Measurements from ENCODE around the gene IPO7. TPM values are rescaled to one million over a fixed set of nuclear protein-coding genes. Genes with fewer than 3 reads are reported as not detected.
A peak's percentile ranks its signal among the peaks of the same experiment; 100 is the strongest.

The IPO7 gene
- total RNA-seq, 1 experiment from 2014 or later: 196 TPM

DNA sequence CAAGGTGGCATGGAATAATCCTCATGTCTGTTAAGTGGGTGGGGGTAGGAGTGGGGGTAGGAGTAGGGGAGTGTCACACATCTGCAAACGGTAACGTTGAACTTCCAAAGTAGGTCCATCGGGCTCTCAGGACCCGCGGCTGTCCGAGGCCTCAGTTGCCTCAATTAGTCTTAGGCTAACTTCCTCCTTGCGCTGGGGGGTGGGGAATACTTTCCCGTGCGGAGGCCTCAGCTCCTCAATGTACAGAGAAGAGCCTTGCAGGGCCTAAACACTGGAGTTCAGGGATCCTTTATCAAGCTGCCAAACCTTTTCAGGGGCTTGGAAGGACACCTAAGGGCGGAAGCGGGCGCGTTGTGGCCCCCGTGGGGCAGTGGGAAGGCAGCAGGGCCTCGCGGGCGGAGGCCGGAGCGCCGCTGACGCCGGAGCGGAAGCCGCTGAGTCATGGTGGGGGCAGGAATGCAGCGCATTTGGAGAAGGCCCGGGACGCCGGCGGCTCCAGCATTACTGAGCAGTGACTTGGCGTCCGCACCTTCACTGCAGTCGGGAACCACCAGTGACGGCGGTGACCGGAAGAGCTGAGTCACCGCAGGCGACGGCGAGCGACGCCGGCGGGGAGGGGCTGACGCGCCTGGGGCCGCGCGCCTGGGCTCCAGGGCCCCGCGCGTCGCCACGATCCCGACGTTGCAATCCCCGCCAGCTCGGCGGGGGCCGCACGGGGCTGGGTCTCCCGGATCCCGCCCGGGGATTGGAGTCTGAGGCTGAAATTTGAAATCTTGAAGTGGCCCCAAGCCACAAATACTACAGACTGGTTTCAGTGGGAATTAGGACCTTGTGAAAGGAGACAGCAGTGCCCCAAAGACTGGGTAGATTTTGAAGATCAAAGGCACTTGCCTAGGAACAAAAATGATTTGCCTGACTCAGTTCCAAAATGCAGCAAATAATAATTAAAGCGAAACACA, 20.2 kb upstream of the IPO7 start:
- Histone ChIP-seq H3K4me3 (ENCODE audit: low read depth, low read length) (peak overlapping the region; percentile 57), H3K9me3 (no peaks in the 10 kb centered on the region), H3K4me1 (peaks cover 31% of the 10 kb centered on the region), H3K36me3 (ENCODE audit: control insufficient read depth, insufficient read depth, low read length) (no peaks in the 10 kb centered on the region), H3K27me3 (replicated peaks; ENCODE audit: control insufficient read depth, insufficient read depth, low read length) (no peaks in the 10 kb centered on the region)
- no peaks in the 10 kb centered on the region for H3K27me3 Mint-ChIP-seq (ENCODE audit: insufficient read depth, unreplicated experiment)
- intact Hi-C loops (cut with micrococcal nuclease; ENCODE audit: unreplicated experiment): loop anchor here (1.0 to 5.0 kb wide), 6 partner anchors 20 to 203 kb away; partner anchors contain the start of genes DENND5A, IPO7, TMEM41B and ZNF143
- peak overlapping the region; percentile 96 for H3K27ac Mint-ChIP-seq (ENCODE audit: unreplicated experiment)
- H3K4me3 Mint-ChIP-seq (ENCODE audit: unreplicated experiment): peak overlapping the region; percentile 71
- peaks cover 27% of the 10 kb centered on the region for H3K36me3 Mint-ChIP-seq (ENCODE audit: insufficient read depth, unreplicated experiment)
- TSS peak; percentile 89 for BruUV-seq (replicated peaks)
- DNase-seq: peak; percentile 98
- CTCF ChIA-PET: interaction anchor here (0.5 to 3.2 kb wide), 3 partner anchors 21 to 134 kb away, joined by 3 to 12 read pairs (median 6); partner anchors contain the start of gene IPO7
- peaks cover 17% of the 10 kb centered on the region for H3K4me1 Mint-ChIP-seq (ENCODE audit: low read depth, unreplicated experiment)
- POLR2A ChIA-PET: interaction anchor here (0.5 to 2.3 kb wide), 18 partner anchors 10 to 1055 kb away, joined by 3 to 17 read pairs (median 6); partner anchors contain the start of genes IPO7, TMEM41B and ZNF143
- H3K9me3 Mint-ChIP-seq (ENCODE audit: unreplicated experiment): no peaks in the 10 kb centered on the region
- TF ChIP-seq, protein P1, sequence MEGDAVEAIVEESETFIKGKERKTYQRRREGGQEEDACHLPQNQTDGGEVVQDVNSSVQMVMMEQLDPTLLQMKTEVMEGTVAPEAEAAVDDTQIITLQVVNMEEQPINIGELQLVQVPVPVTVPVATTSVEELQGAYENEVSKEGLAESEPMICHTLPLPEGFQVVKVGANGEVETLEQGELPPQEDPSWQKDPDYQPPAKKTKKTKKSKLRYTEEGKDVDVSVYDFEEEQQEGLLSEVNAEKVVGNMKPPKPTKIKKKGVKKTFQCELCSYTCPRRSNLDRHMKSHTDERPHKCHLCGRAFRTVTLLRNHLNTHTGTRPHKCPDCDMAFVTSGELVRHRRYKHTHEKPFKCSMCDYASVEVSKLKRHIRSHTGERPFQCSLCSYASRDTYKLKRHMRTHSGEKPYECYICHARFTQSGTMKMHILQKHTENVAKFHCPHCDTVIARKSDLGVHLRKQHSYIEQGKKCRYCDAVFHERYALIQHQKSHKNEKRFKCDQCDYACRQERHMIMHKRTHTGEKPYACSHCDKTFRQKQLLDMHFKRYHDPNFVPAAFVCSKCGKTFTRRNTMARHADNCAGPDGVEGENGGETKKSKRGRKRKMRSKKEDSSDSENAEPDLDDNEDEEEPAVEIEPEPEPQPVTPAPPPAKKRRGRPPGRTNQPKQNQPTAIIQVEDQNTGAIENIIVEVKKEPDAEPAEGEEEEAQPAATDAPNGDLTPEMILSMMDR (IDR thresholded peaks at IDR 0.05; ENCODE audit: insufficient read depth in 1 of 2, low read depth in 1 of 2, low read length in 1 of 2, severe bottlenecking in 1 of 2, unreplicated experiment in 1 of 2): no peak

DNA sequence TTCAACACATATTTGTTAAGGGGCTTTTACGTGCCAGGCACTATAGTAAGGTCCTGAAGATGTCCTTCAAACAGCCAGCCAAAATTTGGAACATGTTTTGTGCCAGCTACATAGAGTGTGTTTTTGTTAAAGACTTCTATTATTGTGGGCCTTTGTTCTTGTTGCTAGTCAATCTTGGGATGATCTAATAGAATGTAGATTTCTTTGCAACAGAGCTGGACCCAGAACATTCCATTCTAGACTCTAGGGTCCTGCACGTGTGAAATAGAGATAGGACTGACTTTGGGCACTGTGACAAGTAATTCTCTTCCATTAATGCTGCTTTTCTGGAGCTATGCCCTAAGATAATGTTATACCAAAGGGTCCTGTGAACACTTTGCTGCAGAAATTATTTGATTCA, 16.9 kb upstream of the IPO7 start:
- Mint-ChIP-seq H3K4me1 (ENCODE audit: low read depth, unreplicated experiment) (peaks cover 11% of the 10 kb centered on the region), H3K27ac (ENCODE audit: unreplicated experiment) (no peak overlapping the region), H3K9me3 (ENCODE audit: unreplicated experiment) (no peaks in the 10 kb centered on the region), H3K4me3 (ENCODE audit: unreplicated experiment) (no peak overlapping the region), H3K27me3 (ENCODE audit: insufficient read depth, unreplicated experiment) (no peaks in the 10 kb centered on the region), H3K36me3 (ENCODE audit: insufficient read depth, unreplicated experiment) (peaks cover 22% of the 10 kb centered on the region)
- Histone ChIP-seq H3K36me3 (ENCODE audit: control insufficient read depth, insufficient read depth, low read length) (no peaks in the 10 kb centered on the region), H3K4me1 (peaks cover 19% of the 10 kb centered on the region), H3K27me3 (replicated peaks; ENCODE audit: control insufficient read depth, insufficient read depth, low read length) (no peaks in the 10 kb centered on the region), H3K4me3 (ENCODE audit: low read depth, low read length) (no peak overlapping the region), H3K9me3 (no peaks in the 10 kb centered on the region)
- TF ChIP-seq, protein P1 (IDR thresholded peaks at IDR 0.05; ENCODE audit: insufficient read depth in 1 of 2, low read depth in 1 of 2, low read length in 1 of 2, severe bottlenecking in 1 of 2, unreplicated experiment in 1 of 2): no peak
- intact Hi-C loops (cut with micrococcal nuclease; ENCODE audit: unreplicated experiment): no loop called here
- ChIA-PET CTCF (no interaction called here), POLR2A (no interaction called here)
- BruUV-seq (replicated peaks): no TSS peak
- DNase-seq: no peak

DNA sequence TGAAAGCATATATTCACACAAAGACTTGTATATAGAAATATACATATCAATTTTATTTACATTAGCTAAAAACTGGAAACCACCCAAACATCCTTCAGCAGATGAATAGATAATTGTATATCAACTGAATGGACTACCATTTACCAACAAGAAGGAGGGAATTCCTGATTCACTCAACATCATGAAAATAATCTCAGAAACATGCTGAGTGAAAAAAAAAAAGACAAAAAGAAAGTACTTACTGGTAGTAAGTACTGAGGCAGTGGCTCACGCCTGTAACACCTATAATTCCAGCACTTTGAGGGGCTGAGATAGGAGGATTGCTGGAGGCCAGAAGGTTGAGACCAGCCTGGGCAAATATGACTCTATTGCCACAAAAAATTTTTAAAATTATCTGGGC, 7.4 kb upstream of the IPO7 start:
- peaks cover 13% of the 10 kb centered on the region for H3K4me1 ChIP-seq
- no peaks in the 10 kb centered on the region for H3K36me3 Mint-ChIP-seq (ENCODE audit: insufficient read depth, unreplicated experiment)
- H3K27me3 Mint-ChIP-seq (ENCODE audit: insufficient read depth, unreplicated experiment): no peaks in the 10 kb centered on the region
- peaks cover 11% of the 10 kb centered on the region for H3K4me1 Mint-ChIP-seq (ENCODE audit: low read depth, unreplicated experiment)
- POLR2A ChIA-PET: no interaction called here
- no peak for DNase-seq
- TF ChIP-seq, protein P1 (IDR thresholded peaks at IDR 0.05; ENCODE audit: insufficient read depth in 1 of 2, low read depth in 1 of 2, low read length in 1 of 2, severe bottlenecking in 1 of 2, unreplicated experiment in 1 of 2): no peak
- H3K36me3 ChIP-seq (ENCODE audit: control insufficient read depth, insufficient read depth, low read length): no peaks in the 10 kb centered on the region
- no peaks in the 10 kb centered on the region for H3K27me3 ChIP-seq (replicated peaks; ENCODE audit: control insufficient read depth, insufficient read depth, low read length)
- BruUV-seq (replicated peaks): no TSS peak
- no peak overlapping the region for H3K4me3 Mint-ChIP-seq (ENCODE audit: unreplicated experiment)
- no peaks in the 10 kb centered on the region for H3K9me3 Mint-ChIP-seq (ENCODE audit: unreplicated experiment)
- H3K27ac Mint-ChIP-seq (ENCODE audit: unreplicated experiment): no peak overlapping the region
- H3K4me3 ChIP-seq (ENCODE audit: low read depth, low read length): no peak overlapping the region
- intact Hi-C loops (cut with micrococcal nuclease; ENCODE audit: unreplicated experiment): no loop called here
- no peaks in the 10 kb centered on the region for H3K9me3 ChIP-seq
- CTCF ChIA-PET: no interaction called here
